IMR-90 (cell line): ENCODE results near the gene RELT. TPM values are rescaled to one million over a fixed set of nuclear protein-coding genes. Genes with fewer than 3 reads are reported as not detected.

ENCODE experiments used
- ATAC-seq: fragments of 200-7000 bp; cut with Tn5 transposase; 2 replicates; pipeline ENCODE4 v1.9.1; 2020; ENCODE audit warnings: low read depth, mild to moderate bottlenecking, moderate library complexity
- BruUV-seq: library from RNA; stranded (reverse); fragments of 400-500 nt; replicated peaks from 2 replicates; lab custom pipeline; 2021; lab: Mats Ljungman, UMichigan
- CTCF ChIA-PET: fragments of 300-600 bp; formaldehyde crosslinking; extraction: SDS; loops from one replicate; lab custom pipeline; 2021; ENCODE audit warnings: antibody characterized with exemption; lab: Yijun Ruan, JAX
- POLR2A ChIA-PET: fragments of 300-600 bp; sonication (Branson Sonifier 250); formaldehyde crosslinking; loops from one replicate; lab custom pipeline; 2022; ENCODE audit warnings: antibody characterized with exemption; ENCODE audit not compliant: unreplicated experiment; lab: Charles Lee
- DNase-seq: peaks from one replicate; pipeline ENCODE4 v3.0.0; 2013
- H2AFZ ChIP-seq: replicated peaks from 2 replicates; pipeline ENCODE3; 2013; ENCODE audit warnings: low read length, mild to moderate bottlenecking; ENCODE audit not compliant: poor library complexity
- H2AK5ac ChIP-seq: 2 replicates; pipeline ENCODE4 v1.6.1; 2013; ENCODE audit warnings: low read depth, low read length, inconsistent platforms
- H2AK9ac ChIP-seq: replicated peaks from 2 replicates; pipeline ENCODE3; 2013; ENCODE audit warnings: mild to moderate bottlenecking, low read depth, low read length, moderate library complexity; ENCODE audit not compliant: poor library complexity
- H2BK120ac ChIP-seq: 2 replicates; pipeline ENCODE4 v1.6.1; 2013; ENCODE audit warnings: low read depth, low read length, inconsistent platforms
- H2BK15ac ChIP-seq: 3 replicates; pipeline ENCODE4 v1.6.1; 2013; ENCODE audit warnings: low read depth, low read length, inconsistent platforms
- H2BK20ac ChIP-seq: 2 replicates; pipeline ENCODE4 v1.6.1; 2013; ENCODE audit warnings: low read depth, mild to moderate bottlenecking, inconsistent platforms, low read length, moderate library complexity
- H2BK5ac ChIP-seq: 2 replicates; pipeline ENCODE4 v1.6.1; 2013; ENCODE audit warnings: mild to moderate bottlenecking, low read depth, low read length, inconsistent platforms; ENCODE audit not compliant: poor library complexity, severe bottlenecking
- H3K14ac ChIP-seq: replicated peaks from 2 replicates; pipeline ENCODE4 v1.6.1; 2013; ENCODE audit warnings: low read depth, low read length, inconsistent platforms
- H3K18ac ChIP-seq: 2 replicates; pipeline ENCODE4 v1.6.1; 2013; ENCODE audit warnings: low read depth, low read length, control low read depth
- H3K23ac ChIP-seq: 2 replicates; pipeline ENCODE4 v1.6.1; 2013; ENCODE audit warnings: low read depth, low read length, inconsistent platforms
- H3K27ac ChIP-seq: 2 replicates; pipeline ENCODE4 v1.5.1; 2013; ENCODE audit warnings: mild to moderate bottlenecking, control low read depth, low read length; ENCODE audit not compliant: insufficient read depth
- H3K27me3 ChIP-seq: 2 replicates; pipeline ENCODE4 v1.6.1; 2013; ENCODE audit warnings: low read length; ENCODE audit not compliant: control insufficient read depth, insufficient read depth
- H3K36me3 ChIP-seq: 2 replicates; pipeline ENCODE4 v1.6.1; 2013; ENCODE audit warnings: low read length, mixed read lengths; ENCODE audit not compliant: control insufficient read depth, insufficient read depth
- H3K4ac ChIP-seq: 2 replicates; pipeline ENCODE4 v1.6.1; 2013; ENCODE audit warnings: low read depth, low read length, inconsistent platforms
- H3K4me1 ChIP-seq: 2 replicates; pipeline ENCODE4 v1.6.1; 2013; ENCODE audit warnings: low read length, mixed read lengths; ENCODE audit not compliant: control insufficient read depth, insufficient read depth
- H3K4me2 ChIP-seq: 2 replicates; pipeline ENCODE4 v1.6.1; 2013; ENCODE audit warnings: low read depth, mild to moderate bottlenecking, control low read depth, low read length, moderate library complexity
- H3K4me3 ChIP-seq: 2 replicates; pipeline ENCODE4 v1.5.1; 2013; ENCODE audit warnings: low read depth, mild to moderate bottlenecking, control low read depth, low read length, moderate library complexity; ENCODE audit not compliant: insufficient read depth
- H3K56ac ChIP-seq: 2 replicates; pipeline ENCODE4 v1.6.1; 2013; ENCODE audit warnings: low read length, inconsistent platforms; ENCODE audit not compliant: insufficient read depth; ENCODE audit errors: extremely low read depth
- H3K79me1 ChIP-seq, 2 experiments: 2 replicates each; pipeline ENCODE4 v1.6.1; 2013; ENCODE audit warnings: low read length in 2 of 2, inconsistent platforms in 1 of 2, low read depth in 1 of 2
- H3K9ac ChIP-seq: 2 replicates; pipeline ENCODE4 v1.6.1; 2013; ENCODE audit warnings: low read depth, low read length, control low read depth
- H3K9me1 ChIP-seq: 2 replicates; pipeline ENCODE4 v1.6.1; 2013; ENCODE audit warnings: low read length, inconsistent platforms; ENCODE audit not compliant: insufficient read depth
- H3K9me3 ChIP-seq: 2 replicates; pipeline ENCODE4 v1.6.1; 2013; ENCODE audit warnings: low read length; ENCODE audit not compliant: control insufficient read depth, insufficient read depth
- H4K20me1 ChIP-seq: 2 replicates; pipeline ENCODE4 v1.6.1; 2013; ENCODE audit warnings: low read length, inconsistent platforms; ENCODE audit not compliant: insufficient read depth
- H4K5ac ChIP-seq: 2 replicates; pipeline ENCODE4 v1.6.1; 2013; ENCODE audit warnings: mild to moderate bottlenecking, low read depth, low read length, control low read depth
- H4K8ac ChIP-seq, 2 experiments: 2 replicates each; pipeline ENCODE4 v1.6.1; 2013; ENCODE audit warnings: low read depth in 2 of 2, low read length in 2 of 2, control low read depth in 1 of 2, inconsistent platforms in 1 of 2
- H4K91ac ChIP-seq: 2 replicates; pipeline ENCODE4 v1.6.1; 2013; ENCODE audit warnings: low read depth, low read length, inconsistent platforms; ENCODE audit not compliant: insufficient read depth
- BHLHE40 ChIP-seq: fragments of 150-350 bp; IDR thresholded peaks from 2 replicates; pipeline ENCODE4 v1.6.1; 2016; ENCODE audit warnings: mild to moderate bottlenecking, low read depth, low read length
- CEBPB ChIP-seq: IDR thresholded peaks from 2 replicates; pipeline ENCODE4 v1.6.1; 2012; ENCODE audit warnings: low read depth, low read length, improper control_type of control experiment
- CHD1 ChIP-seq: IDR thresholded peaks from 2 replicates; pipeline ENCODE4 v1.6.1; 2012; ENCODE audit warnings: low read depth, low read length, improper control_type of control experiment
- FOS ChIP-seq: fragments of 150-350 bp; IDR thresholded peaks from 2 replicates; pipeline ENCODE4 v1.6.1; 2016; ENCODE audit warnings: low read depth, low read length
- MAFK ChIP-seq: IDR thresholded peaks from 2 replicates; pipeline ENCODE4 v1.6.1; 2012; ENCODE audit warnings: low read depth, low read length, improper control_type of control experiment
- MAZ ChIP-seq: IDR thresholded peaks from 2 replicates; pipeline ENCODE4 v1.6.1; 2012; ENCODE audit warnings: low read depth, mild to moderate bottlenecking, low read length, improper control_type of control experiment, moderate library complexity, borderline replicate concordance
- MXI1 ChIP-seq: IDR thresholded peaks from 2 replicates; pipeline ENCODE4 v1.6.1; 2012; ENCODE audit warnings: low read depth, mild to moderate bottlenecking, low read length, moderate library complexity, borderline replicate concordance
- RAD21 ChIP-seq: IDR thresholded peaks from 2 replicates; pipeline ENCODE4 v1.6.1; 2012; ENCODE audit warnings: low read length, improper control_type of control experiment
- RFX5 ChIP-seq: IDR thresholded peaks from 2 replicates; pipeline ENCODE4 v1.8.0; 2012; ENCODE audit warnings: low read depth, mild to moderate bottlenecking, low read length, moderate library complexity
- SMC3 ChIP-seq: fragments of 150-350 bp; IDR thresholded peaks from 2 replicates; pipeline ENCODE4 v1.6.1; 2016; ENCODE audit warnings: low read depth, mild to moderate bottlenecking, antibody characterized with exemption, low read length, moderate library complexity
- WGBS, 2 experiments: methylation state at CpG; one replicate each; pipeline versions ENCODE4 v1.1.5 to v1.1.7; 2013; ENCODE audit warnings: missing lambda C conversion rate in 2 of 2; ENCODE audit not compliant: insufficient read length in 1 of 2; ENCODE audit errors: extremely low coverage in 2 of 2; 5-methylcytosine and 5-hydroxymethylcytosine counted together
- dilution Hi-C: fragments of 300-500 bp; cut with HindIII; formaldehyde crosslinking; loops from one replicate; pipeline ENCODE4 v1.14.3; 2018; ENCODE audit warnings: low sequenced_read_pairs; ENCODE audit not compliant: unreplicated experiment
- in situ Hi-C: fragments of 300-500 bp; cut with MboI; formaldehyde crosslinking; loops from 3 replicates; pipeline ENCODE4 v1.14.3; 2019; ENCODE audit warnings: low sequenced_read_pairs, inconsistent platforms, mixed read lengths
- intact Hi-C: fragments of 100-400 bp; cut with micrococcal nuclease; formaldehyde crosslinking; loops from 2 replicates; pipeline ENCODE4 v1.10.0; 2022
- polyA plus RNA-seq, 3 experiments: library from polyadenylated mRNA; depleted of rRNA; stranded (reverse); fragments of >200 nt; gene quantifications; 2 replicates each; pipeline ENCODE4 v1.2.3, GENCODE V29; 2012; ENCODE audit warnings: low replicate concordance in 1 of 3
- total RNA-seq: library from RNA; depleted of rRNA; stranded (reverse); fragments of >200 nt; gene quantifications from 2 replicates; pipeline ENCODE4 v1.2.3, GENCODE V29; 2012
- TF ChIP-seq, protein P1 (sequence below): conservative IDR thresholded peaks from 2 replicates; pipeline ENCODE4 v1.5.1; 2012; ENCODE audit warnings: mild to moderate bottlenecking, low read depth, low read length, improper control_type of control experiment
- TF ChIP-seq, protein P2 (sequence below): fragments of 150-350 bp; IDR thresholded peaks from 2 replicates; pipeline ENCODE4 v1.6.1; 2016; ENCODE audit warnings: low read depth, mild to moderate bottlenecking, low read length, moderate library complexity, borderline replicate concordance
- TF ChIP-seq, protein P3 (sequence below): fragments of 150-350 bp; IDR thresholded peaks from 2 replicates; pipeline ENCODE4 v1.6.1; 2017; ENCODE audit warnings: mild to moderate bottlenecking, antibody characterized with exemption, low read length, low read depth

The RELT gene
- total and polyA plus RNA-seq, 2 of the 4 experiments (the other 2 are of a cell fraction) = 2.3 to 5.3 TPM

- Histone ChIP-seq H3K9ac (no peak overlapping the region), H2AK5ac (no peak overlapping the region), H3K4me3 (no peak overlapping the region), H3K14ac (no peak overlapping the region), H3K79me1 (peaks cover 4 to 32% of the 10 kb centered on the region in 2 experiments; a peak in 2 of 4 replicates), H3K4ac (no peak overlapping the region), H3K9me1 (peaks cover 12% of the 10 kb centered on the region), H2AFZ (no peak overlapping the region), H4K8ac (no peak overlapping the region), H2AK9ac (no peak overlapping the region), H2BK15ac (no peak overlapping the region), H4K5ac (no peak overlapping the region), H3K23ac (0 out of 2 replicates have a peak overlapping the region, but pooled peaks have one; percentile 17), H3K56ac (no peak overlapping the region), H3K18ac (no peak overlapping the region), H4K91ac (no peak overlapping the region), H3K4me1 (peaks cover 13% of the 10 kb centered on the region), H3K4me2 (no peak overlapping the region), H2BK5ac (no peak overlapping the region), H3K27me3 (no peaks in the 10 kb centered on the region), H2BK120ac (no peak overlapping the region), H2BK20ac (no peak overlapping the region), H3K36me3 (no peaks in the 10 kb centered on the region), H3K27ac (no peak overlapping the region), H4K20me1 (no peaks in the 10 kb centered on the region; the same call in 1 of the 2 replicates), H3K9me3 (no peaks in the 10 kb centered on the region)
- BruUV-seq = no TSS peak
- dilution Hi-C loops (no loop called here), intact Hi-C loops (no loop called here), in situ Hi-C loops (no loop called here)
- TF ChIP-seq CEBPB = no peak
- TF ChIP-seq, protein P1, sequence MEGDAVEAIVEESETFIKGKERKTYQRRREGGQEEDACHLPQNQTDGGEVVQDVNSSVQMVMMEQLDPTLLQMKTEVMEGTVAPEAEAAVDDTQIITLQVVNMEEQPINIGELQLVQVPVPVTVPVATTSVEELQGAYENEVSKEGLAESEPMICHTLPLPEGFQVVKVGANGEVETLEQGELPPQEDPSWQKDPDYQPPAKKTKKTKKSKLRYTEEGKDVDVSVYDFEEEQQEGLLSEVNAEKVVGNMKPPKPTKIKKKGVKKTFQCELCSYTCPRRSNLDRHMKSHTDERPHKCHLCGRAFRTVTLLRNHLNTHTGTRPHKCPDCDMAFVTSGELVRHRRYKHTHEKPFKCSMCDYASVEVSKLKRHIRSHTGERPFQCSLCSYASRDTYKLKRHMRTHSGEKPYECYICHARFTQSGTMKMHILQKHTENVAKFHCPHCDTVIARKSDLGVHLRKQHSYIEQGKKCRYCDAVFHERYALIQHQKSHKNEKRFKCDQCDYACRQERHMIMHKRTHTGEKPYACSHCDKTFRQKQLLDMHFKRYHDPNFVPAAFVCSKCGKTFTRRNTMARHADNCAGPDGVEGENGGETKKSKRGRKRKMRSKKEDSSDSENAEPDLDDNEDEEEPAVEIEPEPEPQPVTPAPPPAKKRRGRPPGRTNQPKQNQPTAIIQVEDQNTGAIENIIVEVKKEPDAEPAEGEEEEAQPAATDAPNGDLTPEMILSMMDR = no peak
- TF ChIP-seq, protein P2, sequence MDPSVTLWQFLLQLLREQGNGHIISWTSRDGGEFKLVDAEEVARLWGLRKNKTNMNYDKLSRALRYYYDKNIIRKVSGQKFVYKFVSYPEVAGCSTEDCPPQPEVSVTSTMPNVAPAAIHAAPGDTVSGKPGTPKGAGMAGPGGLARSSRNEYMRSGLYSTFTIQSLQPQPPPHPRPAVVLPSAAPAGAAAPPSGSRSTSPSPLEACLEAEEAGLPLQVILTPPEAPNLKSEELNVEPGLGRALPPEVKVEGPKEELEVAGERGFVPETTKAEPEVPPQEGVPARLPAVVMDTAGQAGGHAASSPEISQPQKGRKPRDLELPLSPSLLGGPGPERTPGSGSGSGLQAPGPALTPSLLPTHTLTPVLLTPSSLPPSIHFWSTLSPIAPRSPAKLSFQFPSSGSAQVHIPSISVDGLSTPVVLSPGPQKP = no peak
- TF ChIP-seq CHD1 = no peak
- no peak for TF ChIP-seq MXI1
- no peak for TF ChIP-seq BHLHE40
- no peak for TF ChIP-seq MAZ
- no peak for TF ChIP-seq RFX5
- TF ChIP-seq MAFK = no peak
- TF ChIP-seq FOS = no peak
- TF ChIP-seq RAD21 = no peak
- TF ChIP-seq, protein P3, sequence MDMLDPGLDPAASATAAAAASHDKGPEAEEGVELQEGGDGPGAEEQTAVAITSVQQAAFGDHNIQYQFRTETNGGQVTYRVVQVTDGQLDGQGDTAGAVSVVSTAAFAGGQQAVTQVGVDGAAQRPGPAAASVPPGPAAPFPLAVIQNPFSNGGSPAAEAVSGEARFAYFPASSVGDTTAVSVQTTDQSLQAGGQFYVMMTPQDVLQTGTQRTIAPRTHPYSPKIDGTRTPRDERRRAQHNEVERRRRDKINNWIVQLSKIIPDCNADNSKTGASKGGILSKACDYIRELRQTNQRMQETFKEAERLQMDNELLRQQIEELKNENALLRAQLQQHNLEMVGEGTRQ = no peak
- TF ChIP-seq SMC3 = no peak
- ChIA-PET CTCF (interaction anchor here (0.5 to 1.0 kb wide), 2 partner anchors 10 to 189 kb away, joined by 3 to 5 read pairs; no protein-coding TSS in a partner anchor), POLR2A (no interaction called here)
- no CpG with 5 or more reads among the region's 1 CpG for WGBS, 2 experiments
- no peak for DNase-seq
- no peak for ATAC-seq
Measured at GRCh38 chr11:73425108-73425507, 48.9 kb downstream of the RELT start.
